IMR-90 (cell line): ENCODE data around the gene ATF7IP. TPM values are rescaled to one million over a fixed set of nuclear protein-coding genes. Genes with fewer than 3 reads are reported as not detected.
A peak's percentile ranks its signal among the peaks of the same experiment; 100 is the strongest.
"Not testable (repeated sequence)": the region's sequence is repeated elsewhere in the genome, so short reads cannot be mapped to it uniquely, and the experiment has no call there.

ENCODE experiments used
- ATAC-seq: fragments of 200-7000 bp; cut with Tn5 transposase; 2 replicates; pipeline ENCODE4 v1.9.1; 2020; ENCODE audit warnings: low read depth, mild to moderate bottlenecking, moderate library complexity
- BruUV-seq: library from RNA; stranded (reverse); fragments of 400-500 nt; replicated peaks from 2 replicates; lab custom pipeline; 2021; lab: Mats Ljungman, UMichigan
- CTCF ChIA-PET: fragments of 300-600 bp; formaldehyde crosslinking; extraction: SDS; loops from one replicate; lab custom pipeline; 2021; ENCODE audit warnings: antibody characterized with exemption; lab: Yijun Ruan, JAX
- POLR2A ChIA-PET: fragments of 300-600 bp; sonication (Branson Sonifier 250); formaldehyde crosslinking; loops from one replicate; lab custom pipeline; 2022; ENCODE audit warnings: antibody characterized with exemption; ENCODE audit not compliant: unreplicated experiment; lab: Charles Lee
- DNase-seq: peaks from one replicate; pipeline ENCODE4 v3.0.0; 2013
- H2AFZ ChIP-seq: replicated peaks from 2 replicates; pipeline ENCODE3; 2013; ENCODE audit warnings: low read length, mild to moderate bottlenecking; ENCODE audit not compliant: poor library complexity
- H2AK5ac ChIP-seq: 2 replicates; pipeline ENCODE4 v1.6.1; 2013; ENCODE audit warnings: low read depth, low read length, inconsistent platforms
- H2AK9ac ChIP-seq: replicated peaks from 2 replicates; pipeline ENCODE3; 2013; ENCODE audit warnings: mild to moderate bottlenecking, low read depth, low read length, moderate library complexity; ENCODE audit not compliant: poor library complexity
- H2BK120ac ChIP-seq: 2 replicates; pipeline ENCODE4 v1.6.1; 2013; ENCODE audit warnings: low read depth, low read length, inconsistent platforms
- H2BK15ac ChIP-seq: 3 replicates; pipeline ENCODE4 v1.6.1; 2013; ENCODE audit warnings: low read depth, low read length, inconsistent platforms
- H2BK20ac ChIP-seq: 2 replicates; pipeline ENCODE4 v1.6.1; 2013; ENCODE audit warnings: low read depth, mild to moderate bottlenecking, inconsistent platforms, low read length, moderate library complexity
- H2BK5ac ChIP-seq: 2 replicates; pipeline ENCODE4 v1.6.1; 2013; ENCODE audit warnings: mild to moderate bottlenecking, low read depth, low read length, inconsistent platforms; ENCODE audit not compliant: poor library complexity, severe bottlenecking
- H3K14ac ChIP-seq: replicated peaks from 2 replicates; pipeline ENCODE4 v1.6.1; 2013; ENCODE audit warnings: low read depth, low read length, inconsistent platforms
- H3K18ac ChIP-seq: 2 replicates; pipeline ENCODE4 v1.6.1; 2013; ENCODE audit warnings: low read depth, low read length, control low read depth
- H3K23ac ChIP-seq: 2 replicates; pipeline ENCODE4 v1.6.1; 2013; ENCODE audit warnings: low read depth, low read length, inconsistent platforms
- H3K27ac ChIP-seq: 2 replicates; pipeline ENCODE4 v1.5.1; 2013; ENCODE audit warnings: mild to moderate bottlenecking, control low read depth, low read length; ENCODE audit not compliant: insufficient read depth
- H3K27me3 ChIP-seq: 2 replicates; pipeline ENCODE4 v1.6.1; 2013; ENCODE audit warnings: low read length; ENCODE audit not compliant: control insufficient read depth, insufficient read depth
- H3K36me3 ChIP-seq: 2 replicates; pipeline ENCODE4 v1.6.1; 2013; ENCODE audit warnings: low read length, mixed read lengths; ENCODE audit not compliant: control insufficient read depth, insufficient read depth
- H3K4ac ChIP-seq: 2 replicates; pipeline ENCODE4 v1.6.1; 2013; ENCODE audit warnings: low read depth, low read length, inconsistent platforms
- H3K4me1 ChIP-seq: 2 replicates; pipeline ENCODE4 v1.6.1; 2013; ENCODE audit warnings: low read length, mixed read lengths; ENCODE audit not compliant: control insufficient read depth, insufficient read depth
- H3K4me2 ChIP-seq: 2 replicates; pipeline ENCODE4 v1.6.1; 2013; ENCODE audit warnings: low read depth, mild to moderate bottlenecking, control low read depth, low read length, moderate library complexity
- H3K4me3 ChIP-seq: 2 replicates; pipeline ENCODE4 v1.5.1; 2013; ENCODE audit warnings: low read depth, mild to moderate bottlenecking, control low read depth, low read length, moderate library complexity; ENCODE audit not compliant: insufficient read depth
- H3K56ac ChIP-seq: 2 replicates; pipeline ENCODE4 v1.6.1; 2013; ENCODE audit warnings: low read length, inconsistent platforms; ENCODE audit not compliant: insufficient read depth; ENCODE audit errors: extremely low read depth
- H3K79me1 ChIP-seq, 2 experiments: 2 replicates each; pipeline ENCODE4 v1.6.1; 2013; ENCODE audit warnings: low read length in 2 of 2, inconsistent platforms in 1 of 2, low read depth in 1 of 2
- H3K9ac ChIP-seq: 2 replicates; pipeline ENCODE4 v1.6.1; 2013; ENCODE audit warnings: low read depth, low read length, control low read depth
- H3K9me1 ChIP-seq: 2 replicates; pipeline ENCODE4 v1.6.1; 2013; ENCODE audit warnings: low read length, inconsistent platforms; ENCODE audit not compliant: insufficient read depth
- H3K9me3 ChIP-seq: 2 replicates; pipeline ENCODE4 v1.6.1; 2013; ENCODE audit warnings: low read length; ENCODE audit not compliant: control insufficient read depth, insufficient read depth
- H4K20me1 ChIP-seq: 2 replicates; pipeline ENCODE4 v1.6.1; 2013; ENCODE audit warnings: low read length, inconsistent platforms; ENCODE audit not compliant: insufficient read depth
- H4K5ac ChIP-seq: 2 replicates; pipeline ENCODE4 v1.6.1; 2013; ENCODE audit warnings: mild to moderate bottlenecking, low read depth, low read length, control low read depth
- H4K8ac ChIP-seq, 2 experiments: 2 replicates each; pipeline ENCODE4 v1.6.1; 2013; ENCODE audit warnings: low read depth in 2 of 2, low read length in 2 of 2, control low read depth in 1 of 2, inconsistent platforms in 1 of 2
- H4K91ac ChIP-seq: 2 replicates; pipeline ENCODE4 v1.6.1; 2013; ENCODE audit warnings: low read depth, low read length, inconsistent platforms; ENCODE audit not compliant: insufficient read depth
- MAFK ChIP-seq: IDR thresholded peaks from 2 replicates; pipeline ENCODE4 v1.6.1; 2012; ENCODE audit warnings: low read depth, low read length, improper control_type of control experiment
- RAD21 ChIP-seq: IDR thresholded peaks from 2 replicates; pipeline ENCODE4 v1.6.1; 2012; ENCODE audit warnings: low read length, improper control_type of control experiment
- WGBS, 2 experiments: methylation state at CpG; one replicate each; pipeline versions ENCODE4 v1.1.5 to v1.1.7; 2013; ENCODE audit warnings: missing lambda C conversion rate in 2 of 2; ENCODE audit not compliant: insufficient read length in 1 of 2; ENCODE audit errors: extremely low coverage in 2 of 2; 5-methylcytosine and 5-hydroxymethylcytosine counted together
- dilution Hi-C: fragments of 300-500 bp; cut with HindIII; formaldehyde crosslinking; loops from one replicate; pipeline ENCODE4 v1.14.3; 2018; ENCODE audit warnings: low sequenced_read_pairs; ENCODE audit not compliant: unreplicated experiment
- in situ Hi-C: fragments of 300-500 bp; cut with MboI; formaldehyde crosslinking; loops from 3 replicates; pipeline ENCODE4 v1.14.3; 2019; ENCODE audit warnings: low sequenced_read_pairs, inconsistent platforms, mixed read lengths
- intact Hi-C: fragments of 100-400 bp; cut with micrococcal nuclease; formaldehyde crosslinking; loops from 2 replicates; pipeline ENCODE4 v1.10.0; 2022
- polyA plus RNA-seq, 3 experiments: library from polyadenylated mRNA; depleted of rRNA; stranded (reverse); fragments of >200 nt; gene quantifications; 2 replicates each; pipeline ENCODE4 v1.2.3, GENCODE V29; 2012; ENCODE audit warnings: low replicate concordance in 1 of 3
- total RNA-seq: library from RNA; depleted of rRNA; stranded (reverse); fragments of >200 nt; gene quantifications from 2 replicates; pipeline ENCODE4 v1.2.3, GENCODE V29; 2012

ATF7IP gene
- total and polyA plus RNA-seq, 2 of the 4 experiments (the other 2 are of a cell fraction) = 9.4 to 22.8 TPM

DNA sequence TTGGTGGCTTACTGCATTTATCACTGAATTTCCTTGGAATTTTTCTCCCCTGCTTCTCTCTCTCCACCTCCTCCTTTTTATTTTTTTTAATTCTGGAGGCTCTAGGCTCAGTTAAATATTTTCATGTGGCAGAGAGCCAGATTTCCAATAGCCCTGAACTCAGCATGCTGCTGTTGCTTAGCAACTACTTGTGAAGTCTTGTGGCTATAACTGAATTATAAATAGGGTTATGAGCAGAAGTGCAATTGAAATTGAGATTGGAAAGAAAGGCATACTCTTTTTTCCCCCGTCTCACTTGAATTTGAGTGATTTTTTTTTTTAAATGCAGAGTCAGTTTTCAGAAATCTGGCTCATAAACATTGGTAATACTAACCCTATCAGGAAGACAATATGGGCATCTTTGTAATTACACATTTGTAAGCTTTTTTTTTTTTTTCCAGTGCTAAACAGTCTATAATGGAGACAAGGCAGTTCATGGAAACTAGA is 38.3 kb downstream of the ATF7IP start:
- POLR2A ChIA-PET = no interaction called here
- no peak overlapping the region for H3K4me3 ChIP-seq

DNA sequence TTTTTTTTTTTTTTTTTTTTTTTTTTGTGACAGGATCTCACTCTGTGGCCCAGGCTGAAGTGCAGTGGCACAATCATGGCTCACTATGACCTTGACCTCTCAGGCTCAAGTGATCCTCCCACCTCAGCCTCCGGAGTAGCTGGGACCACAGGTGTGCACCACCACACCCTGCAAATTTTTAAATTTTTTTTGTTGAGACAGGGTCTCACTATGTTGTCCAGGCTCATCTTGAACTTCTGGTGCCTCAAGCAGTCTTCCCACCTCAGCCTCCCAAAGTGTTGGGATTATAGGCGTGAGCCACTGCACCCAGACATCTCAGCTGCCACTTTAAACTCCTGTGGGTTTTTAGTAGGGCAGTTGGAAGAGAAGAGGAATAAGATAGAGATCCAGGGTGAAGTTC is 39.9 kb downstream of the ATF7IP start:
- H2AFZ ChIP-seq, H3K9me3 ChIP-seq, H3K23ac ChIP-seq, H3K4me3 ChIP-seq, H2BK15ac ChIP-seq, BruUV-seq, intact Hi-C loops, in situ Hi-C loops, H2AK9ac ChIP-seq, H3K27ac ChIP-seq, H3K4me2 ChIP-seq, dilution Hi-C loops, H2BK5ac ChIP-seq, H3K4me1 ChIP-seq, H3K14ac ChIP-seq, H2BK120ac ChIP-seq, H4K91ac ChIP-seq, H2BK20ac ChIP-seq, H3K36me3 ChIP-seq, H4K20me1 ChIP-seq, H4K5ac ChIP-seq, H2AK5ac ChIP-seq, H4K8ac ChIP-seq, H3K9me1 ChIP-seq, DNase-seq, H3K27me3 ChIP-seq, H3K4ac ChIP-seq, H3K9ac ChIP-seq, CTCF ChIA-PET, POLR2A ChIA-PET, ATAC-seq, H3K56ac ChIP-seq, H3K18ac ChIP-seq: not testable (repeated sequence)
- no CpG with 5 or more reads among the region's 2 CpGs for WGBS, 2 experiments
- peaks cover 7 to 47% of the 10 kb centered on the region in 2 experiments; a peak in 3 of 4 replicates for H3K79me1 ChIP-seq

More for the DNA sequence above, 38.3 kb downstream of the ATF7IP start:
- Histone ChIP-seq H2AK5ac (no peak overlapping the region), H4K91ac (no peak overlapping the region), H3K4me2 (peak overlapping the region; percentile 42; the same call in 1 of the 2 replicates), H3K4me1 (peaks cover 4% of the 10 kb centered on the region; the same call in 1 of the 2 replicates), H2AFZ (no peak overlapping the region), H3K27me3 (no peaks in the 10 kb centered on the region), H3K27ac (no peak overlapping the region), H3K23ac (no peak overlapping the region), H4K5ac (no peak overlapping the region), H3K56ac (no peak overlapping the region), H4K8ac (no peak overlapping the region), H3K9me1 (no peaks in the 10 kb centered on the region), H3K36me3 (no peaks in the 10 kb centered on the region), H2BK5ac (no peak overlapping the region), H4K20me1 (0 out of 2 replicates have a peak, but pooled peaks cover 4% of the 10 kb centered on the region), H3K18ac (no peak overlapping the region), H3K9me3 (no peaks in the 10 kb centered on the region; the same call in 1 of the 2 replicates), H3K79me1 (peaks cover 0 to 40% of the 10 kb centered on the region in 2 experiments; a peak in 3 of 4 replicates), H3K14ac (no peak overlapping the region), H2BK20ac (no peak overlapping the region), H2AK9ac (no peak overlapping the region), H2BK15ac (no peak overlapping the region), H2BK120ac (no peak overlapping the region), H3K9ac (no peak overlapping the region; the same call in 1 of the 2 replicates), H3K4ac (no peak overlapping the region)
- CTCF ChIA-PET = interaction anchor here (0.5 to 0.9 kb wide), 2 partner anchors 9 to 11 kb away, joined by 4 to 7 read pairs; no protein-coding TSS in a partner anchor
- in situ Hi-C loops (no loop called here), intact Hi-C loops (no loop called here), dilution Hi-C loops (no loop called here)
- WGBS, 2 experiments = no CpG with 5 or more reads among the region's 1 CpG
- no peak for TF ChIP-seq RAD21
- 0 out of 2 replicates have a peak, but pooled peaks have one; percentile 19 for TF ChIP-seq MAFK
- no TSS peak for BruUV-seq
- DNase-seq (peak; percentile 82), ATAC-seq (peak; percentile 82)
